Articular chondrocyte of knee joint (primary cell): Measurements from ENCODE around the gene SPINK9. TPM values are rescaled to one million over a fixed set of nuclear protein-coding genes. Genes with fewer than 3 reads are reported as not detected.

ENCODE experiments used
- small RNA-seq: library from RNA; depleted of rRNA; stranded (forward); fragments of <200 nt; gene quantifications from one replicate; pipeline ENCODE3, GENCODE V24; 2012
- total RNA-seq: library from RNA; depleted of rRNA; stranded (reverse); fragments of >200 nt; gene quantifications from 2 replicates; pipeline ENCODE4 v1.2.3, GENCODE V29; 2012

Gene SPINK9
- not detected in 2 replicates for total RNA-seq

GRCh38 chr5:148335259-148335658, at the start of gene SPINK9:
SPINK9 (plus strand) TSS chr5:148335559; CDS start chr5:148335614, 55 bp downstream.

GRCh38 chr5:148312153-148312552, 23.2 kb upstream of the SPINK9 start, which contains the start of gene SPINK7:
SPINK7 (plus strand) TSS chr5:148312423; CDS start chr5:148312484, 61 bp downstream.

GRCh38 chr5:148383564-148384379, 48.4 kb downstream of the SPINK9 start, which contains the start of gene FBXO38:
FBXO38 (plus strand) TSS chr5:148383958; CDS start chr5:148394777, 10,819 bp downstream.

Small RNAs within 50 kb of the gene (small RNA-seq; reads per million reads assigned to genes)
- gene RF00017: not detected

Other genes with a start within 250 kb of the SPINK9 start
- not detected in 2 replicates for gene SPINK14, start 167.0 kb upstream of the SPINK9 start, total RNA-seq
- gene SPINK6, start 132.5 kb upstream of the SPINK9 start, total RNA-seq: not detected in 2 replicates
- gene MARCOL, start 97.0 kb upstream of the SPINK9 start, total RNA-seq: not detected in 2 replicates
- 0.26 and 1.4 TPM in 2 replicates for gene SPINK13, start 66.8 kb upstream of the SPINK9 start, total RNA-seq
- gene SPINK7, start 23.1 kb upstream of the SPINK9 start, total RNA-seq: not detected in 2 replicates
- 90.0 and 91.5 TPM in 2 replicates for gene FBXO38, start 48.4 kb downstream of the SPINK9 start, total RNA-seq